NT2/D1 (cell line): ENCODE results near the gene PAPOLA.

ENCODE experiments used
- DNase-seq: peaks from one replicate; pipeline ENCODE4 v3.0.0-alpha.2; 2011; ENCODE audit warnings: low read depth, low spot score
- H3K27me3 ChIP-seq: 2 replicates; pipeline ENCODE4 v1.6.0; 2011; ENCODE audit warnings: mild to moderate bottlenecking; ENCODE audit not compliant: insufficient read length, insufficient read depth
- H3K36me3 ChIP-seq: 2 replicates; pipeline ENCODE4 v1.6.1; 2011; ENCODE audit warnings: mild to moderate bottlenecking, low read length, mixed read lengths; ENCODE audit not compliant: insufficient read depth, insufficient read length
- H3K4me1 ChIP-seq: 2 replicates; pipeline ENCODE4 v1.5.1; 2011; ENCODE audit not compliant: insufficient read depth, insufficient read length
- H3K4me3 ChIP-seq: 2 replicates; pipeline ENCODE4 v1.5.1; 2011; ENCODE audit warnings: low read depth; ENCODE audit not compliant: insufficient read length
- H3K9ac ChIP-seq: 2 replicates; pipeline ENCODE4 v1.6.0; 2011; ENCODE audit warnings: low read depth; ENCODE audit not compliant: insufficient read length
- H3K9me3 ChIP-seq: 2 replicates; pipeline ENCODE4 v1.5.1; 2011; ENCODE audit warnings: mild to moderate bottlenecking, low read length; ENCODE audit not compliant: insufficient read depth
- SUZ12 ChIP-seq: IDR thresholded peaks from 2 replicates; pipeline ENCODE4 v1.6.1; 2011; ENCODE audit not compliant: insufficient read length, insufficient read depth; ENCODE audit errors: extremely low read depth
- YY1 ChIP-seq: IDR thresholded peaks from 2 replicates; pipeline ENCODE4 v1.6.1; 2011; ENCODE audit not compliant: insufficient read length, insufficient read depth
- ZNF274 ChIP-seq: IDR thresholded peaks from 2 replicates; pipeline ENCODE4 v1.6.1; 2011; ENCODE audit warnings: mild to moderate bottlenecking, low read depth, low read length

Gene PAPOLA

GRCh38 chr14:96565811-96566210 is 63.6 kb downstream of the PAPOLA start:
- no peaks in the 10 kb centered on the region for H3K4me1 ChIP-seq
- no peak overlapping the region for H3K4me3 ChIP-seq
- no peaks in the 10 kb centered on the region for H3K9me3 ChIP-seq
- no peaks in the 10 kb centered on the region for H3K27me3 ChIP-seq
- H3K36me3 ChIP-seq, result peaks cover 26% of the 10 kb centered on the region
- DNase-seq, result no peak
- TF ChIP-seq SUZ12 (no peak), YY1 (no peak), ZNF274 (no peak)
- H3K9ac ChIP-seq, result no peak overlapping the region

- Histone ChIP-seq H3K27me3 (no peaks in the 10 kb centered on the region), H3K9ac (no peak overlapping the region), H3K36me3 (peaks cover 18% of the 10 kb centered on the region), H3K4me3 (no peak overlapping the region), H3K4me1 (no peaks in the 10 kb centered on the region), H3K9me3 (no peaks in the 10 kb centered on the region)
- TF ChIP-seq YY1, result no peak
- TF ChIP-seq SUZ12, result no peak
- TF ChIP-seq ZNF274, result no peak
- DNase-seq, result no peak
These were observed 65.2 kb downstream of the PAPOLA start for GRCh38 chr14:96567289-96567899.

GRCh38 chr14:96568621-96569020 is 66.4 kb downstream of the PAPOLA start:
- no peaks in the 10 kb centered on the region for H3K9me3 ChIP-seq
- H3K36me3 ChIP-seq, result peaks cover 11% of the 10 kb centered on the region
- no peak overlapping the region for H3K9ac ChIP-seq
- no peaks in the 10 kb centered on the region for H3K27me3 ChIP-seq
- TF ChIP-seq ZNF274 (no peak), YY1 (no peak), SUZ12 (no peak)
- DNase-seq, result no peak
- no peaks in the 10 kb centered on the region for H3K4me1 ChIP-seq
- H3K4me3 ChIP-seq, result no peak overlapping the region

GRCh38 chr14:96571311-96571710 is 69.1 kb downstream of the PAPOLA start:
- Histone ChIP-seq H3K9ac (no peak overlapping the region), H3K4me1 (no peaks in the 10 kb centered on the region), H3K4me3 (no peak overlapping the region), H3K27me3 (no peaks in the 10 kb centered on the region), H3K36me3 (peaks cover 2% of the 10 kb centered on the region), H3K9me3 (no peaks in the 10 kb centered on the region)
- DNase-seq, result no peak
- no peak for TF ChIP-seq ZNF274
- no peak for TF ChIP-seq YY1
- TF ChIP-seq SUZ12, result no peak

GRCh38 chr14:96573473-96574100 is 71.4 kb downstream of the PAPOLA start:
- TF ChIP-seq YY1 (no peak), SUZ12 (no peak), ZNF274 (no peak)
- Histone ChIP-seq H3K9ac (no peak overlapping the region), H3K9me3 (no peaks in the 10 kb centered on the region)

GRCh38 chr14:96574171-96574632 is 72.0 kb downstream of the PAPOLA start:
- DNase-seq, result no peak
- H3K9ac ChIP-seq, result no peak overlapping the region
- TF ChIP-seq YY1 (no peak), ZNF274 (no peak), SUZ12 (no peak)
- no peaks in the 10 kb centered on the region for H3K9me3 ChIP-seq
- no peak overlapping the region for H3K4me3 ChIP-seq
- H3K36me3 ChIP-seq, result peaks cover 2% of the 10 kb centered on the region
- no peaks in the 10 kb centered on the region for H3K4me1 ChIP-seq
- H3K27me3 ChIP-seq, result no peaks in the 10 kb centered on the region

More at GRCh38 chr14:96573473-96574100, 71.4 kb downstream of the PAPOLA start:
- H3K27me3 ChIP-seq, result no peaks in the 10 kb centered on the region
- H3K4me3 ChIP-seq, result no peak overlapping the region
- no peak for DNase-seq
- peaks cover 2% of the 10 kb centered on the region for H3K36me3 ChIP-seq
- H3K4me1 ChIP-seq, result no peaks in the 10 kb centered on the region

- Histone ChIP-seq H3K9me3 (no peaks in the 10 kb centered on the region), H3K4me1 (no peaks in the 10 kb centered on the region), H3K27me3 (no peaks in the 10 kb centered on the region), H3K9ac (no peak overlapping the region), H3K36me3 (no peaks in the 10 kb centered on the region), H3K4me3 (no peak overlapping the region)
- TF ChIP-seq SUZ12 (no peak), YY1 (no peak), ZNF274 (no peak)
- no peak for DNase-seq
These were observed 72.8 kb downstream of the PAPOLA start for GRCh38 chr14:96574633-96575632.
